HG02943 (cell line): ENCODE measurements around the gene EIF1.

Experiments used
- ATAC-seq: cut with Tn5 transposase; IDR thresholded peaks from one replicate; pipeline ENCODE4 v1.9.1; 2021; ENCODE audit warnings: mild to moderate bottlenecking, low read depth, moderate library complexity; ENCODE audit not compliant: unreplicated experiment

Gene EIF1

GRCh38 chr17:41654678-41655607 lies 33.7 kb upstream of the EIF1 start:
- ATAC-seq = no peak

DNA sequence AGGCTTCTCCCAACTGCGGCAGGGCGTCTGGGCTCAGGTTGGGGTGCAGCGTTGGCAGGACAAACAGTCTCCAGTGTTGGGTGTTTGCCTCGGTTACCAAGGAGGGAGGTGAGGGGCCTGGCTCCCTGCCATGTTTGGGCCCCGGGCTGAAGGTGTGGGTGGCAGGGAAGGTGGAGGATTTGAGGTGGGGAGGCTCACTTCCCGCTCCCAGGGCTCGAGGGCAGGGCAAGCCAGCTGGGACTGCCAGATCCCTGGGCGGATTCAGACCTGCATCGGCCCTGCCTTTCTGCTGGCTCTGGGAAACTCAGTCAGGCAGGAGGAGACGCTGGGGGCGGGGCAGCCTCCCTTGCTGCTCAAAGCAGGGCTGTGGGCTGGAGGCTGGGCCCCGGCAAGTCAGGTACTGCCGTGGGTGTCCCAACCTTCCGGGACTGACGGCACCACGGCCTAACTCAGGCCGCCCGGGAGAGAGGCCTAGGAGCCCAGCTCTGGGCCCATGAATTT lies 33.0 kb upstream of the EIF1 start:
- ATAC-seq = no peak

GRCh38 chr17:41656249-41657023 lies 32.2 kb upstream of the EIF1 start:
- ATAC-seq = no peak

GRCh38 chr17:41657176-41657754 lies 31.4 kb upstream of the EIF1 start:
- ATAC-seq = no peak

GRCh38 chr17:41657936-41658335 lies 30.7 kb upstream of the EIF1 start:
- ATAC-seq = no peak

DNA sequence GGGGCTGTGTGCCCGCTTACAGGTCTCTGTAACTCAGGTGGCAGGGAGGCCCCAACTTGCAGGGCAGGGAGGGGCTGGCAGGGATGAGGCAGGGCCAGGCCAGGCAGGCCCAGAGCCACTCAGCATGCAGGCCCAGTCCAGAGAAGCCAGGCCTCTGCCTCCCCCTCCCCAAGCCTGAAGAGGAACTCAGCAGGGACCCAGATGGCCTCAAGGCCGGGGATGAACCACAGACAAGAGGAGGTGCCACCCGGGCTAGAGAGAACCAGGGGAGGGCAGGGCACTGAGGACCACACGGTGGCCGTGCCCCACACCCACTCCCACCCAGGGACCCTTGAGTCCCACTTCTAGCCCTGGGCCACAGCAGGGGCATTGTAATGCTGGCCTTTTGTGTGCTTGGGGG lies 29.8 kb upstream of the EIF1 start:
- no peak for ATAC-seq

DNA sequence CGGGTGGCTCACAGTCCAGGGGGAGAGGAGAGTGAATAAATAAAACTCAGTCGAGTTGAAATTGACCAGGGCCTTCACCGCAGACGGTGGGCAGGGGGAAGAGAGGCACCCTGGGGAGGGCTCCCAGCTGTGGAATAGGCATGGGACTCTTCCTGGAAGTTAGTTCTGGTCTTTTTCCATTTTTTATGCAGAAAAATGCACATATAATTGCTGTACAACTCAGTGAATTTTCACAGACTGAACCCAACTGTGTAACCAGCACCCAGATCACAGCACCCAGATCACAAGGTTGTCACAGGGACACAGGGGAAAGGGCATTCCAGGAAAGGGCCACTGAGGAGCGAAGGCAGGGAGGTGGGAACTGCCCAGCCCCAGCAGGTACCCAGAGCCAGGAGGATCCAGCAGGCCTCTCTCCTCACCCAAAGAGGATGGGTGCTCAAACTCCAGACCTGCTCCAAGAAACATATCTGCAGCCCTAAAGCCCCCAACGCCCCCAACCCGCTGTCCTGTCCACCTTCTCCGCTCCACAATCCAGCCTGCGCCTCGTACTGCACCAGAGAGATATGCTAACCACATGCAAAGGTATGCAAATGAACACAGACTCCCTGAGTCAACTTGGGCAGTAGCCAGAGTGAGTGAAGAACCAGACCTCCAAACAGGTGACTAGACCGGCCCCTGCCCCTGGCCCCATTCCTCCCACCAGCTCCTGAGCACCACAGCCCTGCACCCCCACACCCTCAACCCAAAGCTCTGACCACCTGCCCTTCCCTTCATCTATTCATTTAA lies 29.1 kb upstream of the EIF1 start:
- no peak for ATAC-seq

GRCh38 chr17:41660221-41660711 lies 28.4 kb upstream of the EIF1 start:
- ATAC-seq = no peak

GRCh38 chr17:41663451-41664171 lies 25.1 kb upstream of the EIF1 start:
- no peak for ATAC-seq

DNA sequence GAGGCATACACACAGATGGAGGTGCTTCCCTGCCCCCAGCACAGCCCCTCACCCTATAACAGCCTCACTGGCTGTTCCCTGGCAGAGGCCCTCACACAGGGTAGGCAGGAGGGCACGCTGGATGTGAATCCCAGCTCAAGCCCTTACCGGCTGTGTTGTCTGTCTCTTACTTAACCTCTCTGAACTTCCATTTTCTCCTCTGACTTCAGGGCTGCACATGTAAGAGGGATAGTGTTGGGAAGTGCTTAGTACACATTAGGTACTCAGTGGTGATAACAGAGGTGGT lies 24.6 kb upstream of the EIF1 start:
- no peak for ATAC-seq

GRCh38 chr17:41664587-41665565 lies 23.8 kb upstream of the EIF1 start:
- ATAC-seq = no peak

DNA sequence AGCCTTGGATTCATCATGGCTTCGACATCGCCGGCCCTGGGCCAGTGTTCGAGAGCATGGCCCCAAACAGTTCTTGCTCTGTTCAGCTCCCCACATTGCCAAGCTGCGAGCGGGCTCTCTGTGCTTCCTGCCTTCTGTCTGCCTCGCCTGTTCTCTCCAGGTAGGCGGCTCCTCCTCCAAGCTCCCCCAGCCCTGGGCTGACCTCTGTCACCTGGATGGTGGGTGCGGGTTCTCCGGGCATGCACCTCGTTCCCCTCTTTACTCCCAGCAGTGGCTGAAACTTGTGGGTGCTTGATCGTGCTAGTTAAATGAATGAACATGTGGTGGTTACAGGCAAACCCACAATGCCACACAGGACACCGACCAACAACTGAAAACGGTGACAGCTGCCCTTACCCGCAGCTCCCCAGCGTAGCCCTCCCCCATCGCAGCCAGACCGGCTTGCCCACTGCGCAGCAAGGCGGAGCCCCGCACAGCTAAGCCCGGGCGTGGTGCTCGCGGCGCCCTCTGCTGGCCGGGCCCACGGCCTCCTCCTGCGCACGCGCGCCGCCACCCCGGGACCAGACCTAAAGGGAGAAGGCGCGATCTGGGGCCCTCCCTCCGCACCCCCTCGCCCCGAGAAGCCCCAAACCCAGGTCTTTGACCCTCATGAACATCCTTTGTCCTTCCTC lies 23.0 kb upstream of the EIF1 start:
- ATAC-seq = peak; percentile 58

GRCh38 chr17:41666237-41666641 lies 22.4 kb upstream of the EIF1 start:
- ATAC-seq = peak; percentile 33

DNA sequence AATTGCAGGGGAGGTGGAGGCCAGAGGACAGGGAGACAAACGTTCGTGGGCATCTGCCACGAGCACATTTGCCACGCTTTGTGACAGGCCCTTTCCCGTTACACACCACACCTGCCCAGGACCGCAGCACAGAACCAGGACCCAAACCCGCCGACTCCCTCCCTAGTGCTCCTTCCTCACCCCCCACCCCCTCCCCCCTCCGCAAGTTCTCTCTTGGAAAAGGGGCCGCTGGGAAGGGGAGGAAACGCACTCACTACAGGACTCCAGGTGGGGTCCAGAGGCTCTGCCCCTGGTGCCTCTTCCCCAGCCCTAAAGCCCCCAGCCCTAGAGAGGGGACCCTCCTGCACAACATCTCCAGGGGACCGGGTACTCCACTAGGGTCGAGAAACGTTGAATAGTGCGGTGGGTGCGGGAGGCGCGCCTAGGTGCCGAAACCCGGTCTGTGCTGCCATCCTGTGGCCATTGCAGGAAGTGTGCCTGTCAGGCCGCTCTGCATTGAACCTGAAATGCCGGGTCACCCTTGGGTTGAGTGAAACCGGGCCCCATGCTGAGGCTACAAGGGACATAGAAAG lies 21.9 kb upstream of the EIF1 start:
- peak; percentile 49 for ATAC-seq

- ATAC-seq = no peak
These were observed 21.2 kb upstream of the EIF1 start for GRCh38 chr17:41667280-41668041.

DNA sequence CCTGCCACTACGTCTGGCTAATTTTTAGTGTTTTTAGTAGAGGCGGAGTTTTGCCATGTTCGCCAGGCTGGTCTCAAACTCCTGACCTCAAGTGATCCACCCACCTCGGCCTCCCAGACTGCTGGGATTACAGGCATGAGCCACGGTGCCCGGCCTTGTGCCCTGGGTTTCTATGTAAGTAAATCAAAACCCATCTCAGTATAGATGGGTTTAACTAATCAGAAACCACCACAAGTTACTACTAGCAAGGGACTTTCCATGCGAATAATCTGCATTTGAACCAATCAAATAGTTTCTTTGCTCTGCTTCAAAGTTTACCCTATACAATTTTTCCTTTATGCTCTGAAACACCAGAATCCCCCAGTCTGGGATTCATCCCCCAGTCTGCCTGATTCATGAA lies 16.5 kb upstream of the EIF1 start:
- no peak for ATAC-seq
